Thymus (tissue), 11 donors: ENCODE results near the gene S1PR3. TPM values are rescaled to one million over a fixed set of nuclear protein-coding genes. Genes with fewer than 3 reads are reported as not detected.

Experiments used
- DNase-seq, 9 donors: peaks; one replicate each; pipeline ENCODE4 v3.0.0-alpha.2; 2013; ENCODE audit warnings: low spot score in 9 of 9, low read depth in 6 of 9, missing footprints in 1 of 9
- H3K27ac ChIP-seq, 2 donors: one replicate each; pipeline ENCODE4 v1.5.1; 2013; ENCODE audit warnings: control low read depth in 1 of 2, low read depth in 1 of 2, low read length in 1 of 2, mild to moderate bottlenecking in 1 of 2, moderate library complexity in 1 of 2
- H3K27me3 ChIP-seq, 2 donors: one replicate each; pipeline ENCODE4 v1.5.1; 2013; ENCODE audit warnings: low read length in 1 of 2; ENCODE audit not compliant: control insufficient read depth in 2 of 2, insufficient read depth in 1 of 2
- H3K36me3 ChIP-seq, 2 donors: one replicate each; pipeline ENCODE4 v1.5.1; 2013; ENCODE audit warnings: low read length in 1 of 2, mild to moderate bottlenecking in 1 of 2, moderate library complexity in 1 of 2; ENCODE audit not compliant: control insufficient read depth in 2 of 2, insufficient read depth in 2 of 2
- H3K4me1 ChIP-seq, 2 donors: one replicate each; pipeline ENCODE4 v1.5.1; 2013; ENCODE audit warnings: low read length in 2 of 2; ENCODE audit not compliant: control insufficient read depth in 2 of 2, insufficient read depth in 2 of 2
- H3K4me3 ChIP-seq, 2 donors: one replicate each; pipeline ENCODE4 v1.5.1; 2013; ENCODE audit warnings: low read length in 2 of 2, control low read depth in 1 of 2, mild to moderate bottlenecking in 1 of 2
- H3K9me3 ChIP-seq, 2 donors: one replicate each; pipeline ENCODE4 v1.5.1; 2013; ENCODE audit warnings: low read length in 1 of 2, mild to moderate bottlenecking in 1 of 2; ENCODE audit not compliant: control insufficient read depth in 2 of 2, insufficient read depth in 1 of 2
- WGBS: extraction: QIAGEN DNeasy Blood & Tissue Kit; methylation state at CpG from one replicate; pipeline ENCODE4 v1.1.7; 2013; 5-methylcytosine and 5-hydroxymethylcytosine counted together
- polyA plus RNA-seq: library from polyadenylated mRNA; stranded (reverse); fragments of 200-250 nt; gene quantifications from one replicate; pipeline ENCODE4 v1.2.3, GENCODE V29; 2013
- total RNA-seq: library from RNA; stranded (reverse); fragments of 120-200 nt; gene quantifications from one replicate; pipeline ENCODE4 v1.2.4, GENCODE V29; 2013
- donor health status: healthy.

S1PR3 gene
- total and polyA plus RNA-seq, 2 donors: 4.7 to 5.9 TPM

DNA sequence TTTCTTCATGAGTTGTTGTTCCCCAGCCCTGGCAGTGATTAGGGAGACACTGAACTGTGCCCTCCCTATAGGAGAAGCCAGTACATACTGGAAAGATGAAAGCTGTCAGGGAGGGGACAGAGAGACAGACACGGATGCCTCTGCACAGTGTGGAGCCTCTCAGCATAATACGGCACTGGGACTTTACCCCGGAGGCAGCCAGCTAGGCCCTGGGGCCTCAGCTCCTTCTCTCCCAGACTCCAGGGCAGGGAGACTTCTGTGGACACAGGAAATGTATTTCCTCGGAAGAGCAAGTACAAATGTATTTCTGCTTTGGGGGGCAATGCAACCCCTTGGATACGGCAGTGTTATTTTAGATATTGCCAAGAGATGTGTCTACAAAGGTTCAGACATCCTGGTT, 62.0 kb downstream of the S1PR3 start:
- H3K4me1 ChIP-seq: no peaks in the 10 kb centered on the region
- no peak overlapping the region for H3K4me3 ChIP-seq
- H3K27ac ChIP-seq: no peak overlapping the region
- H3K9me3 ChIP-seq: peaks cover 0 to 1% of the 10 kb centered on the region in 2 donors
- H3K27me3 ChIP-seq: no peaks in the 10 kb centered on the region
- DNase-seq: no peak
- WGBS: 96% methylated on average over 5 of the region's 5 CpGs
- no peaks in the 10 kb centered on the region for H3K36me3 ChIP-seq

Other genes starting within 250 kb of the S1PR3 start
- 0.05 TPM for gene SHC3, start 187.3 kb downstream of the S1PR3 start, total RNA-seq
- gene SHC3, start 187.3 kb downstream of the S1PR3 start, polyA plus RNA-seq: 0.16 TPM